Measurements from ENCODE around the gene CPXM2. TPM values are rescaled to one million over a fixed set of nuclear protein-coding genes. Genes with fewer than 3 reads are reported as not detected.

Gene CPXM2
- total and polyA plus RNA-seq, 4 donors = 0.05 to 0.92 (median 0.44) TPM

DNA sequence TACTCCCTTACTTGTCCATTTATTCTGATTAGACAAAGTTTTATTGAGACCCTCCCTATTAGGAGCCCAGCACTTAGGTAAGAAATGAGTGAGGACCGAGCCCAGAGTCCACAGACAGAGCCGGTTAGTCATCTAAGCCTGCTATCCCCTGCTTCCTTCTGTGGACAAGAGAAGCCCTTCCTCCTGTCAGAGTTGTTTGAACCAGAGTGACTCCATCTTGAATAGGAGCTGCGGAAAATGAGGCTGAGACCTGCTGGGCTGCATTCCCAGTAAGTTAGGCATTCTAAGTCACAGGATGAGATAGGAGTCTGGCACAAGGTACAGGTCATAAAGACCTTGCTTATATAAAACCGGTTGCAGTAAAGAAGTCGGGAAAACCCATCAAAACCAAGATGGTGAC lies 109.1 kb downstream of the CPXM2 start:
- Histone ChIP-seq H3K9me3 (ENCODE audit: control insufficient read depth in 4 of 4, low read length in 3 of 4) (no peaks in the 10 kb centered on the region), H3K27ac (ENCODE audit: low read depth in 1 of 2, low read length in 2 of 2) (no peak overlapping the region), H3K27me3 (ENCODE audit: control insufficient read depth in 4 of 4, insufficient read depth in 4 of 4, low read length in 3 of 4) (peaks cover 0 to 6% (median 0%) of the 10 kb centered on the region in 4 donors), H3K4me3 (ENCODE audit: low read depth in 1 of 3, low read length in 3 of 3) (no peak overlapping the region), H3K9ac (ENCODE audit: low read depth in 1 of 2, low read length in 2 of 2) (no peak overlapping the region), H3K4me1 (ENCODE audit: control insufficient read depth in 4 of 4, insufficient read depth in 4 of 4, low read length in 3 of 4) (no peaks in the 10 kb centered on the region), H3K36me3 (ENCODE audit: control insufficient read depth in 4 of 4, insufficient read depth in 3 of 4, low read depth in 1 of 4, low read length in 3 of 4) (no peaks in the 10 kb centered on the region)
- TF ChIP-seq JUND (IDR thresholded peaks at IDR 0.05) = no peak
- TF ChIP-seq, protein P1, sequence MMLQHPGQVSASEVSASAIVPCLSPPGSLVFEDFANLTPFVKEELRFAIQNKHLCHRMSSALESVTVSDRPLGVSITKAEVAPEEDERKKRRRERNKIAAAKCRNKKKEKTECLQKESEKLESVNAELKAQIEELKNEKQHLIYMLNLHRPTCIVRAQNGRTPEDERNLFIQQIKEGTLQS (IDR thresholded peaks at IDR 0.05) = no peak
- no peak for TF ChIP-seq GABPA (IDR thresholded peaks at IDR 0.05 in 1 of 2, conservative IDR thresholded peaks at IDR 0.05 in 1 of 2)
- TF ChIP-seq, protein P2, sequence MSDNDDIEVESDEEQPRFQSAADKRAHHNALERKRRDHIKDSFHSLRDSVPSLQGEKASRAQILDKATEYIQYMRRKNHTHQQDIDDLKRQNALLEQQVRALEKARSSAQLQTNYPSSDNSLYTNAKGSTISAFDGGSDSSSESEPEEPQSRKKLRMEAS (IDR thresholded peaks at IDR 0.05) = no peak
- TF ChIP-seq HNF4A (conservative IDR thresholded peaks at IDR 0.05) = no peak
- TF ChIP-seq EGR1 (IDR thresholded peaks at IDR 0.05; ENCODE audit: low read depth in 2 of 2) = no peak
- no peak for TF ChIP-seq YY1 (IDR thresholded peaks at IDR 0.05)
- TF ChIP-seq TAF1 (conservative IDR thresholded peaks at IDR 0.05) = no peak
- TF ChIP-seq NR2F2 (IDR thresholded peaks at IDR 0.05) = no peak
- no peak for TF ChIP-seq RAD21 (IDR thresholded peaks at IDR 0.05)
- TF ChIP-seq, protein P3, sequence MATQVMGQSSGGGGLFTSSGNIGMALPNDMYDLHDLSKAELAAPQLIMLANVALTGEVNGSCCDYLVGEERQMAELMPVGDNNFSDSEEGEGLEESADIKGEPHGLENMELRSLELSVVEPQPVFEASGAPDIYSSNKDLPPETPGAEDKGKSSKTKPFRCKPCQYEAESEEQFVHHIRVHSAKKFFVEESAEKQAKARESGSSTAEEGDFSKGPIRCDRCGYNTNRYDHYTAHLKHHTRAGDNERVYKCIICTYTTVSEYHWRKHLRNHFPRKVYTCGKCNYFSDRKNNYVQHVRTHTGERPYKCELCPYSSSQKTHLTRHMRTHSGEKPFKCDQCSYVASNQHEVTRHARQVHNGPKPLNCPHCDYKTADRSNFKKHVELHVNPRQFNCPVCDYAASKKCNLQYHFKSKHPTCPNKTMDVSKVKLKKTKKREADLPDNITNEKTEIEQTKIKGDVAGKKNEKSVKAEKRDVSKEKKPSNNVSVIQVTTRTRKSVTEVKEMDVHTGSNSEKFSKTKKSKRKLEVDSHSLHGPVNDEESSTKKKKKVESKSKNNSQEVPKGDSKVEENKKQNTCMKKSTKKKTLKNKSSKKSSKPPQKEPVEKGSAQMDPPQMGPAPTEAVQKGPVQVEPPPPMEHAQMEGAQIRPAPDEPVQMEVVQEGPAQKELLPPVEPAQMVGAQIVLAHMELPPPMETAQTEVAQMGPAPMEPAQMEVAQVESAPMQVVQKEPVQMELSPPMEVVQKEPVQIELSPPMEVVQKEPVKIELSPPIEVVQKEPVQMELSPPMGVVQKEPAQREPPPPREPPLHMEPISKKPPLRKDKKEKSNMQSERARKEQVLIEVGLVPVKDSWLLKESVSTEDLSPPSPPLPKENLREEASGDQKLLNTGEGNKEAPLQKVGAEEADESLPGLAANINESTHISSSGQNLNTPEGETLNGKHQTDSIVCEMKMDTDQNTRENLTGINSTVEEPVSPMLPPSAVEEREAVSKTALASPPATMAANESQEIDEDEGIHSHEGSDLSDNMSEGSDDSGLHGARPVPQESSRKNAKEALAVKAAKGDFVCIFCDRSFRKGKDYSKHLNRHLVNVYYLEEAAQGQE (IDR thresholded peaks at IDR 0.05) = no peak
- TF ChIP-seq, protein P4, sequence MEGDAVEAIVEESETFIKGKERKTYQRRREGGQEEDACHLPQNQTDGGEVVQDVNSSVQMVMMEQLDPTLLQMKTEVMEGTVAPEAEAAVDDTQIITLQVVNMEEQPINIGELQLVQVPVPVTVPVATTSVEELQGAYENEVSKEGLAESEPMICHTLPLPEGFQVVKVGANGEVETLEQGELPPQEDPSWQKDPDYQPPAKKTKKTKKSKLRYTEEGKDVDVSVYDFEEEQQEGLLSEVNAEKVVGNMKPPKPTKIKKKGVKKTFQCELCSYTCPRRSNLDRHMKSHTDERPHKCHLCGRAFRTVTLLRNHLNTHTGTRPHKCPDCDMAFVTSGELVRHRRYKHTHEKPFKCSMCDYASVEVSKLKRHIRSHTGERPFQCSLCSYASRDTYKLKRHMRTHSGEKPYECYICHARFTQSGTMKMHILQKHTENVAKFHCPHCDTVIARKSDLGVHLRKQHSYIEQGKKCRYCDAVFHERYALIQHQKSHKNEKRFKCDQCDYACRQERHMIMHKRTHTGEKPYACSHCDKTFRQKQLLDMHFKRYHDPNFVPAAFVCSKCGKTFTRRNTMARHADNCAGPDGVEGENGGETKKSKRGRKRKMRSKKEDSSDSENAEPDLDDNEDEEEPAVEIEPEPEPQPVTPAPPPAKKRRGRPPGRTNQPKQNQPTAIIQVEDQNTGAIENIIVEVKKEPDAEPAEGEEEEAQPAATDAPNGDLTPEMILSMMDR (IDR thresholded peaks at IDR 0.05; ENCODE audit: low read depth, low read length, missing input control) = no peak
- TF ChIP-seq HNF4G (IDR thresholded peaks at IDR 0.05) = no peak
- no peak for TF ChIP-seq SP1 (IDR thresholded peaks at IDR 0.05)
- no peak for TF ChIP-seq RXRA (IDR thresholded peaks at IDR 0.05)
- no peak for TF ChIP-seq FOXA2 (IDR thresholded peaks at IDR 0.05)
- no peak for TF ChIP-seq FOXA1 (IDR thresholded peaks at IDR 0.05)
- no peak for DNase-seq (ENCODE audit: low spot score)
- 76% methylated on average over 5 of the region's 5 CpGs for WGBS

DNA sequence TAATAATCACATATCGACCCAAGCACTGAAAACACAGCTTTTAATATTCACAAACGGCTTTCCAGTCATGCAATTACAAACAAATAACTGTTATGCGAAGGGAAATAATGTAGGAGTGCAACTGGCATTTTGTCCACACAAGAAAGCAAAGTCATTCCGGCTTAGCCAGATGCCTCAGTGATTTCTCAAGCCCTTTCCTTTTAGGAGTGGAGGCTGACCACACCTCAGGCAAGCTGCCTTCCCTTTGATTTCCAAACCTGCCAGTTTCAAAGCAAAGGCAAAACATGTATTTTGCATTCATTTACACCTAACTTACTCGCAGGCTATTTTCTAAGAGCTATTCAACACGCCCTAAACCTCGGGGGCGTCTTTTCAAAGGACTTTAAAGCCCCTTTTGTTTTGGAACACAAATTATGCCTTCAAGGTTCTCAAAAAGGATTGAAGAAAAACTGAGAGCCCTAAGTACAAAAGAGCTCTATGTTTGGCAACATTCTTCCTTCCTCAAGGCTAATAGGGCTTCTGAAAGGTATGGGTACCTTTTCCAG lies 109.6 kb downstream of the CPXM2 start:
- Histone ChIP-seq H3K27ac (ENCODE audit: low read depth in 1 of 2, low read length in 2 of 2) (no peak overlapping the region), H3K9ac (ENCODE audit: low read depth in 1 of 2, low read length in 2 of 2) (no peak overlapping the region), H3K4me1 (ENCODE audit: control insufficient read depth in 4 of 4, insufficient read depth in 4 of 4, low read length in 3 of 4) (no peaks in the 10 kb centered on the region), H3K9me3 (ENCODE audit: control insufficient read depth in 4 of 4, low read length in 3 of 4) (no peaks in the 10 kb centered on the region), H3K27me3 (ENCODE audit: control insufficient read depth in 4 of 4, insufficient read depth in 4 of 4, low read length in 3 of 4) (peaks cover 0 to 6% (median 0%) of the 10 kb centered on the region in 4 donors), H3K36me3 (ENCODE audit: control insufficient read depth in 4 of 4, insufficient read depth in 3 of 4, low read depth in 1 of 4, low read length in 3 of 4) (no peaks in the 10 kb centered on the region), H3K4me3 (ENCODE audit: low read depth in 1 of 3, low read length in 3 of 3) (no peak overlapping the region)
- WGBS = 42% methylated on average over 8 of the region's 8 CpGs
- TF ChIP-seq TAF1 (conservative IDR thresholded peaks at IDR 0.05) (no peak), YY1 (IDR thresholded peaks at IDR 0.05) (no peak), RXRA (IDR thresholded peaks at IDR 0.05) (no peak), HNF4G (IDR thresholded peaks at IDR 0.05) (no peak), EGR1 (IDR thresholded peaks at IDR 0.05; ENCODE audit: low read depth in 2 of 2) (no peak), RAD21 (IDR thresholded peaks at IDR 0.05) (no peak), FOXA2 (IDR thresholded peaks at IDR 0.05) (no peak)
- TF ChIP-seq, protein P5, sequence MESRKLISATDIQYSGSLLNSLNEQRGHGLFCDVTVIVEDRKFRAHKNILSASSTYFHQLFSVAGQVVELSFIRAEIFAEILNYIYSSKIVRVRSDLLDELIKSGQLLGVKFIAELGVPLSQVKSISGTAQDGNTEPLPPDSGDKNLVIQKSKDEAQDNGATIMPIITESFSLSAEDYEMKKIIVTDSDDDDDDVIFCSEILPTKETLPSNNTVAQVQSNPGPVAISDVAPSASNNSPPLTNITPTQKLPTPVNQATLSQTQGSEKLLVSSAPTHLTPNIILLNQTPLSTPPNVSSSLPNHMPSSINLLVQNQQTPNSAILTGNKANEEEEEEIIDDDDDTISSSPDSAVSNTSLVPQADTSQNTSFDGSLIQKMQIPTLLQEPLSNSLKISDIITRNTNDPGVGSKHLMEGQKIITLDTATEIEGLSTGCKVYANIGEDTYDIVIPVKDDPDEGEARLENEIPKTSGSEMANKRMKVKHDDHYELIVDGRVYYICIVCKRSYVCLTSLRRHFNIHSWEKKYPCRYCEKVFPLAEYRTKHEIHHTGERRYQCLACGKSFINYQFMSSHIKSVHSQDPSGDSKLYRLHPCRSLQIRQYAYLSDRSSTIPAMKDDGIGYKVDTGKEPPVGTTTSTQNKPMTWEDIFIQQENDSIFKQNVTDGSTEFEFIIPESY (IDR thresholded peaks at IDR 0.05) = no peak
- TF ChIP-seq, protein P2 (IDR thresholded peaks at IDR 0.05) = no peak
- TF ChIP-seq, protein P1 (IDR thresholded peaks at IDR 0.05) = no peak
- no peak for DNase-seq (ENCODE audit: low spot score)
